Urothelium cell line (cell line): Measurements from ENCODE around the gene TECPR2.

ENCODE experiments used
- DNase-seq: peaks from one replicate; pipeline ENCODE4 v3.0.0; 2011; ENCODE audit warnings: low spot score, mixed read lengths
- FAIRE-seq: peaks from 2 replicates; lab custom pipeline; 2011; peaks lifted over from hg19 to GRCh38; lab: Jason Lieb, UNC

TECPR2 gene

DNA sequence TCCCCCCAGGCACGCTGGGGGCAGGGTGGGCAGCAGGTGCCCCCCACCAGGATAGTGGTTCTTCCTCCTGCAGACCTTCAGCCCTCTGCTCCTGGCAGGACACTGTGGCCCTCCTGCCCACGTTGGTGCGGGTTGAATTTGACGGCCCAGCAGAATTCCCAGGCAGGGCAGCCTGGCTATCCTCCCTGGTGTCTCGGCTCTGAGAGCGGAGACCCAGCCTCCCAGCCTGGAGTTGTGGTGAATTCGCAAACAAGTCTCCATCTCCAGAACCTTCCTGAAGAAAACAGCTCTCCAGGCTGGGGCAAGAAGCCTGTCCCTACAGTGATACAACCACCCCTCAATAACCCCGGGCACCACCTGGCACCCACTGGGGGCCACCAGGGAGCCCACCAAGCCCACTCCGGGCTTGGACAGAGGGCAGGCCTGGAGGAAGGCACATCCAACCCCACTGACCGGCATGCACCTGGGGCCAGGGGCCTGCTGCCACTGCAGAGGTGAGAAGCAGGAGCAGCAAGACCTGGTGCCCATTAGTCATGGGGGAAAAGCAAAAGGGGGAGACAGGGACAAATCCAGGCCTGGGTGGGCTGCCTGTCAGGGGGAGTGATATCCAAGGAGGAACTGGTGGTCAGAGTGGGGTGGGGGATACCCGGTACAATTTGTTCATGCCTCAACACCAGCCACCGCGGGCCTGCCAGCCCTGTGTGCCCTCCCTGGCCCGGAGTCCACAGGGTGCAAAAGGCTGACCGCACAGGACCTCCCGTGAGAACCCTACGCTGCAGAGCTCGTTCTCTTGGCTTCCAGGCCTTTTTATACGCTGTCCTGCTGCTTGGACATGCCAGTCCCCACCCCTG is 143.3 kb downstream of the TECPR2 start:
- FAIRE-seq, result no peak
- DNase-seq, result no peak

DNA sequence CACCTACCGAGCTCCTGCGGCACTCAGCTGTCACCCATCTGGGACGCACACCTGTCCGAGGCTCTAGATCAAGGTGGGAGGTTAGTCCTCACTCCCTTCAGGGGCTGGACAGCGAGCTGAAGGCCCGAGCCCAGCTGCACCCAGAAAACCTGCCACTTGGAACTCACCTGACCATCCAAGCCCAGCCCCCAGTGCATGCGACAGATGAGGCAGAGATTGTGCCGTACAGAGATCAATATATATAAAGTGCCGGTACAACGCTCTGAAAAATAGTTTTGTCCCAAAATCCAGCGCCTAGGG is 143.8 kb downstream of the TECPR2 start:
- FAIRE-seq, result no peak
- DNase-seq, result no peak

DNA sequence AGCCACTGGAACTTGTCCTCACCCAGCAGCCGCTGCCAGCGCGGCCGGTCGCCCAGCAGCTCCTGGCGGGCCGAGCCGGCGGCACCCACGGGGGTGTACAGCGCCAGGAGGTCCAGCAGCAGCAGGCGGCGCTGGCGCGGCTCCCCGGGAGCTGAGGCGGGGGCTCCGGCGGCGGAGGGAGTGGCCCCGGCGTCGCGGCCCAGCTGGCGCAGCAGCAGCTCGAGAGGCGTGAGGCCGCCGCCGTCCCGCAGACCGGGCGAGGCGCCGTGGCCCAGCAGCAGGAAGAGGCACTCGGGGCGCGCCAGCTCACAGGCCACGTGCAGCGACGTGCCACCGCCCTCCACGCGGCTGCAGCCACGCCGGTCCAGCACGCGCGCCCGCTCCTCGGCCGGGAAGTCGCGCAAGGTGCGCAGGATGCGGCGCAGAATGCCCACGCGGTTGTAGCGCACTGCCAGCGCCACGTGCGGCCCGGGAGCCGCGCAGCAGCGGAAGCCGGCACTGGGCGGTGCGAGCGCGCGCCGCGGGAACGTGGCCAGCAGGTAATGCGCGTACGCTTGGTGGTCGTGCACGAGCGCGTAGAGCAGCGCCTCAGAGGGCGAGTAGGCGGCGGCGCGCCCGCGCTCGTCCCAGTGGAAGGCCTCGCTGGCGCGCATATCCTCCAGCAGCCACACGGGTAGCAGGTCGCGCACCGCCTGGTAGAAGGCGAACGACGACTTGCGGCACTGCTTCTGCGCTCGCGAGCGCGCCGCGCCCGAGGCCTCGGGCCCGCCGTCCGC is 144.5 kb downstream of the TECPR2 start:
- FAIRE-seq (no peak), DNase-seq (no peak)

DNA sequence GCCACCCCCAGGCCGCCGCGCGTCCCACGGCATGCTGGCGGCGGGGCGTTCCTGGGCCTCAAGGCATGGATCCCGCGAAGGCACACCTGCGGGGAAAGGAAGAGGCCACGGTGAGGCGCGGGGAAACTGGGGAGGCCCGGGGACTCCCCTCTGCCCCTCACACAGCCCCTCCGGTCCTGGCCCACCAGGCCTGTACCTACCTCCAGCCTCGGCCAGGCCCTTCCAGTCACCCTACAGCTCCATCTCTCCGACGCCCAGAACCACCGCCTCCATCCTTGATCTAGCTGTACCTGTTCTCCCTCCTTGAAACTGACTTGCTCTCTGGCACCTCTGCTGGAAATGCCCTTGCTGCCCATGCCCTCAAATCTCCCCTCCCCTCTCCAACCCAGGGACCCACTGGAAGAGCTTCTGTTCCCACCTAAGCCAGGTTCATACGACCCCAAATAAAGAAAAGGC is 145.1 kb downstream of the TECPR2 start:
- DNase-seq (no peak), FAIRE-seq (no peak)

DNA sequence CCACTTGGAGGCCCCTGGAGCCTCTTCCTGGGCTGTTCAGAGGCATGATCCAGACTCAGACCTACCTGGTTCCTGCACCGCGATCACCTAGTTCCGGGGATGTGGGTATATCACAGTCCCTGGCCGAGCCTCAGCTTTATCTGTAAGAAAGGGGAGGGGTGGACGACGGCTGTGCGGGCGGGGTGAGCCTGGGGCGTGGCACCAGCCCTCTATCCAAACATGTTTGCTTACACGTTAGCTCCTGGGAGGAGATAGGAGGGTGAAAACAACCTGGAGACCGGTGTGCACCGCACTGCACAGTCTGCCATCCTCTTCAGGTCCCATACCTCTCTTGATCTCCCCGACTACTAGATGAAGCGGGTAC is 145.7 kb downstream of the TECPR2 start:
- no peak for FAIRE-seq

DNA sequence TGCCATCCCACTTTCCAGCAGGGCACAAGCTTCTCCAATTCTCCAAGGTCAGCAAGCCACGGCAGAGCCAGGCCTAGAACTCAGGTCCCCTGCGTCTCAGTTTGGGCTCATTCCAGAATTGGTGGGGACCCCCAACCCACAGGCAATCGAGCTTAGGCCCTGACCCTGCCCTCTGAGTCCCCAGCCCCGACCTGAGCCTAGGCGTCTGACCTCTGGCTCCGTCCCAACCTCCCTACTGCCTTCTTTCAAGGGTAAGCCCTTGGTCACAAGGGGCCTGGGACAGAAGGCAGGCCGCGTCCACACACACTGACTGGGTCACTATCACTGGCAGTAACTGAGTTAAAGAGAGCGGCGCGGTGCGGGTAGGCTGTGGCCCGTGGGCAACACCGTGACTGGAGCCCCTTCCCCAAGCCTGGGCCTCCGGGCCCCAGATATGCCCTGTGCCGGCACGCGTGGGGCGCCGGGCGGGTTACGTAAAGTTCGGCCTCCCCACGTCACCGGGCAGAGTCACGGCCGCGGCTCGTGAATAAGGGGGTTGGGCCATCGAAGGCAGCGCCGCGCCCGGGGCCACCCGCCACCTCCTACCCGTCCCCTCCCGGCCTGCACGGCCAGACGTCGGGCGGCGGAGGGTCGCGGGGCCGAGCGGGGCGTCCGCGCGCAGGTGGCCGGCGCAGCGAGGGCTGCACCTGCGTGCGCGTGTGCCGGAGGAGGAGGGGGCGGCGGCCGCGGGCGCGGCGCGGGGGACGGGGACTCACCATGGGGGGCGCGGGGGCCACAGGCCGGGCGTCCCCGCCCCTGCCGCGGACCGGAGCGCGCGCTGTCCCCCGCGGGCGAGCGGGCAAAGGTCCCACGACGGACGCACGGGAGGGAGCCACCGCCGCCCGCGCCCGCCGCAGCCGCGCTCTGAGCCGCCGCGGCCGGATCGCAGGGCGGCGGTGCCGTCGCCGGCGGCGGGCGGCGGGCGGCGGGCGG is 146.3 kb downstream of the TECPR2 start:
- DNase-seq (peak; percentile 16), FAIRE-seq (no peak)

More for the DNA sequence above, 145.7 kb downstream of the TECPR2 start:
- peak; percentile 21 for DNase-seq

DNA sequence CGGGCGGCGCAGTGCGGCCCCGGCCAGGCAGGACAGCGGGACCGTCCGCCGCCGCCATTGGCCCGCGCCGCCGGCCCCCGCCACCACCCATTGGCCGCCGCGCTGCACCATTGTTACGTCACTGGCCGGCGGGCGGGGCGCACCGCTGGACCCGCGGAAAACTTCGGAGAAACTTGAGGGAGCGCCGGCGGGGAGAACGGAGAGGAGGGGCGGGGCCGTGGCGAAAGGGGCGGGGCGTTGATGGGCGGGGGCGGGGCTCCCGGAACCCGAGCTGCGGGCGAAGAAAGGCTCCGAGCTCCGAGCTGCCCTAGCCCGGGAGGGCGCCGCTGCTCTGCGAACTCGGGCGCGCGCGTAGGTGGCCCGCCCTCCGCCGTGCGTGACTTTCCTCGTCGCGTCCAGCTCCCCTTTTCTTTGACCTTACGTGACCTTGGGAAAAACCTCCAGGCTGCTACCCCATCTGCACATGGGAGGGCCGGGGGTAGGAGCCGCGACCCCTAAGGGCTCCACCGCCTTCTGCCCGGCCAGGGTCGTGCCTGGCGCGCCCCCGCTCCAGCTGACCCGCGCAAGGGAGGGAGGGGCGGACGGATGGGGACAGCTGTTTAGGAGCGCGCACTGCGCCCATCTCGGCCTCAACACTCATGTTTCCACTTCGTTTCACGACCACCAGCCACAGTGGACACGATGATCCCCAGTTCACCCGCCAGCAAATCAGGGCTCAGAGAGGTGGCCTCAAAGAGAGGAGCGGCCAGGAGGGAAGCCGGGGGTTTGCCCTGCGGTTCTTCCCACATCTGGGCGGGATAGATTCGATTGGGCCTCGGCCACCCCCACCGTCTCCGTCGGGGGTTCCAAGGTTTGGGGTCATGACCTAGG is 147.2 kb downstream of the TECPR2 start, which contains the start of gene ANKRD9:
ANKRD9 (minus strand) TSS at position 31 of the 870 bp plus-strand sequence. CDS start 1,887 bp downstream, outside the sequence.
- FAIRE-seq, result no peak
- DNase-seq, result peak; percentile 95

DNA sequence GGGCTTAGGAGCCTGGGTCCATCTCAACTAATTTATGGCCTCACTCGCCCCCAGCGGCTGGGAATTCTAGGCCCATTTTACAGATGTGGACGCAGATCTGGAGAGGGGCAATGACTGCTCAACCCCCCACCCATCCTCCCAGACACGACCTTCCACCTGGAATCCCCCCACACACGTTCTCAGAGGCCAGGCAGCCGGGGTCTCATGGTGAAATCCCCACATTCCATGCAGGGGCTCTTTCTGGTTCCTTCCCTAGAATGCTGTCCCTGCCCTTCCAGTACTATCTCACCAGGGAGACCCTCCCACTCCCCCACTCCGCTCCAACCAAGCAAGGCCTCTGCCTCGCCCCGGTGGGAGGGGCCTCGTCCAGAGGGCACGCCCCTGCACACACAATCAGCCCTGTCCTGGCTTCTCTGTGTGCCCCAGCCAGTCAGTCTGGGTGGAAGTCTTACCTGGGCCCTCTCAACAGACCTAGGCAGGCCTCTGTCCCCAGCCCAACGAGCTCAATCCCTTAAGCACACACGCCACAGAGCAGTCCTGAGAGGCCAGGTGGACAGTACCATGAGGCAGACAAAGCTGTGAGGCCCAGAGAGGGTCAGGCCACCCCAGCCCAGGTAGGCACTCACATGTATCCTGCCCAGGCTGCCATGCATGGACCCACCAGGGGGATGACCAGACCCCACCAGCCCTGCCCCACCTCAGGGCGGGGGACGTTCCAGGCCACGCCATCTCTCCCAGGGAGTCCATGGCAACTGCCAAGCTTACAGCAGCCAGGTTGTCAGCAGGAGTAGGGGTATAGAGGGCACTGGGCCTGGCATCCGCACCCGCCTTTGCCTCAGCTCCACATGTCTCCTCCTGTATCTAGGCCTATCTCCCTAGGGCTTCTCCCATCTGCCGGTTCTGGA is 148.1 kb downstream of the TECPR2 start:
- FAIRE-seq (no peak), DNase-seq (no peak)

DNA sequence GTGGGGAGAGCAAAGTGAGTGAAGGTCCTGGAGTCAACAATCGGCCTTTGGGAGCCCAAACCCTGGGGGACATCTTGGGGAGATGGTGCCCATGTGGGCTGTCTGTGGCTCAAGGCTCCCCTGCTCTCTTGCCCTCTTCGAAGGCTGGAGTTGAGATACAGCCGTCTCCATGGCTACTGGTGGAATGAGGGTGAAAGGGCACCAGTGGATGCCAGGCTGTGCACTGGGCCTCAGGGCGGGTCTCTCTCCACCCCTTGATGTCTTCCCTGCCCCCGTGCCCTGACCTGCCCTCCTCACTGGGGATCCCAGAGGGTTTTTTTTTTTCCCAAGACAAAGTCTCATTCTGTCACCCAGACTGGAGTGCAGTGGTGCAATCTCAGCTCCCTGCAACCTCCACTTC is 148.8 kb downstream of the TECPR2 start:
- DNase-seq (no peak), FAIRE-seq (no peak)

DNA sequence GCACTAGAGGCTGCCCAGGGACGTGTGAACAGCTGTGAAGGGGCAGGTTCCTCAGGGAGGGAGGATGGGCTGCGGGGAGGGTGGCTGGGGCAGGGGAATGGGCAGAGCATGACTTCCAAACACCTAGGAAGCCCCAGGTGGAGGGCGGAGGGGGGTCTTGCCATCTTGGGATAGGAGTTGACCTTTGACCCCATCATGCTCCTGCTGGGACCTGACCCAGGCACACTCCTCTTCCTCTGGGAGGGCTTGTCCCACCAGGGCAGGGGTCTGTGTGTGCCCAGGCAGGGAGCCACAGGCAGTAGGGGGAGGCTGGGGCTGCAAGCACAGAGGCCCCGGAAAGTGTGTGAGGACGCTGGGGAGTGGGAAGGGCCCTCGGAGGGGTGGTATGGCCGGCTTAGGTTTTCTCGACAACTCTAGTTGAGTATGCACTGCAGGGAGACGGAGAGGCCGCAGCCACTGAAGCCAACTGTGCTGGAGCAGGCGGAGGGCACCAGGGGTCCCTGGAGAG is 150.1 kb downstream of the TECPR2 start:
- no peak for FAIRE-seq
- DNase-seq, result no peak

DNA sequence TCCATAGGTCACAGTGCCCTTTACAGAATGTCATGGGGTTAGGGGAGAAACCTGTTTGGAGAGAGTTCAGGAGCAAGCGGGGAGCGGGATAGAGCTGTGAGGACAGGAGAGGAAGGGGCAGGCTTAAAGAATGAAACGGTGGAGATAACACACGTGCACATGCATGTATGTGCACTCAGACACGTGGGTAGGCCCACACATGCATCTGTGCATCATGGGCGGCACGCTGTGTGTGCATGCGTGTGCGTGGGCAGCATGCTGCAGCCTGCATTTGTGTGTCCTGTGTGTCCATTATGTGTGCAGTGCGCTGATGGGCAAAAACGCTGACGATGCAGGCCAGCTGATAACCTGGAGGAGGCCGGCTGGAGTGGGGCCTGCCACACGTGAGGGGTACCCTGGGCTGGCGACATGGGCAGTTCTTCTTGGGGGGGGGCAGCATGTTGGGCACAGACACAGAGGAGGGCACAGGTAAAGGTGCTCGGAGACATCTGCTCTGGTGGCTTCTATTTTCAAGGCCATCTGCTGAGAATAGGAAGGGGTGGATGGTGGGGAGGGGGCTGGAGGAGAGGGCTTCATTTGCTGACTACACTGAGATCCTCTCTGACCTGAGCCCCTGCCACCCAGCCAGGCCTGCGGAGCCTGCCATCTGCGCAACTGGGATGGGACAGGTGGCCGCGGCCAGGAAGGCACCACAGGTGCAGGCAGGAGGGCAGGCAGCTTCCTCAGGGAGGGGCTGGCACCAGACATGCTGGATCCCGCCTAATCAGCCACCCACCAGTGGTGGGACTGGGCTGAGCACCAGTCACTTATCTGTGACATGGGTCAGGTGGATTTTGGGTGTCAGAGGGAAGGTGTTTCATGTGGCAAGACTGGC is 151.4 kb downstream of the TECPR2 start:
- DNase-seq (no peak), FAIRE-seq (no peak)

DNA sequence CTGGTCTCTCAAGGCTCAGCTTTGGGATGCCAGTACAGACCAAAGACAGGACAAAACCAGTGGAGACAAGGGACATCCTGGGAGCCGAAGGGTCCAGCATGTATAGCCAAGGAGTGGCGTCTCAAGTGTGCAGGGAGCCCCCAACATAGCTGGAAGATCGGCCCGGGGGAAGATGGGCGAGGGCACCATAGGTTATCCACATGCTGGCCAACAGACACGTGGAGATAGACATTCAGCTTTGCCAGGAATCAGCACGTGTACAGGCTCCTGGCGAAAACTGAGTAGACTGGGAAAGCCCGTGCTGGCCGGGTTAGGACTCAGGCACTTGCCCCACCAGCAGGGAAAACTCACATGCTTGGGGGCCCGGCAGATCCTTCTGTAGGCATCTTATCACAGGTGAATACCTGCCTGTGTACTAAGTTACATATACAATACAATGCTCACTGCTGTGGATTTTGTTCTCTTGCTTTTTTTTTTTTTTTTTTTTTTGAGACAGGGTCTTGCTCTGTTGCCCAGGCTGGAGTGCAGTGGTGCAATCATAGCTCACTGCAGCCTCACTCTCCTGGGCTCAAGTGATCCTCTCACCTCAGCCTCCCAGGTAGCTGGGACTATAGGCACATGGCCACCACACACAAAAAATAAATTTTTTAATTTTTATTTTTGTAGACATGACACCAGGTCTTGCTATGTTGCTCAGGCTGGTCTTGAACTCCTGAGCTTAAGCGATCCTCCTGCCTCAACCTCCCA is 152.4 kb downstream of the TECPR2 start:
- FAIRE-seq, result no peak
- DNase-seq, result no peak

DNA sequence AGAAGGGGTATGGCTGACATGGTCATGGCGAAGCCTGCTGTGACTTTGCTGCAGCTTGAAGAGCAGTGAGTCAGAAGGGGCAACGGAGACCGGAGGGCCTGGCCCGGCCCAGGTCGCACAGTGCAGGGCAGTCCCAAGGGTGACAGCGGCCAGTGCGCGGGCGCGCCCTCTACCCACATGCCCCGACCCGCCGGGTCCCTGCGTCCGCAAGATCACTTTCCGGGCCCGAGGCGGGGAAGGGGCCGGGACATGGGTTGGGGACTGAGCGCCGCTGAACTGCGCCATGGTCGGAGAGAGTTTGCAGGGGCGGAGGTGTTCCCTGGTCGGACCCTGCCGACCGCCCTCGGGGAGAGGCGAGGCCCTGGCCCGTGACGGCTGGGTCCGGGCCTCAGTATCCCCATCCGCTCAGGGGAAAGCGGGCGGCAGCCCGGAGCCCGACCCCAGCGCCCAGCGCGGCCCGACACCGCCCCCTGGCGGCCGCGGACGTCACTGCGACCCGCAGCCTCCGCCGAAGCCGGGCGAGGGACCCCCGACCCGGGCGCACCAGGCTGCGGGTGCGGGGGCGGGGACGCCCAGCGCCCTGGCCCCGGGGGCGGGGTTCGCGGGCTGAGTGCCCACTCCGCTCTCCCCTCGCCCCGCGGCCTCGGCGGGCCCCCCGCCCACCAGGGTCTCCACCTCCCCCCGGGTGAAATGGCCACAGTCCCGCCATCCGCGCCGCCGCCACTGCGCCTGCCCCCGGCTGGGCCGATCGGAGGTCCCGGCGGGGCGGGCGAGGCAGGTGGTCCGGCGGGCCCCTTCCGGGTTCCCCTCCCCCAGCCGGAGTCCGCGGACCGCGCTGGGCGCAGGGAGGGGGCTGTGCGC is 154.0 kb downstream of the TECPR2 start:
- DNase-seq (peak; percentile 72), FAIRE-seq (no peak)

DNA sequence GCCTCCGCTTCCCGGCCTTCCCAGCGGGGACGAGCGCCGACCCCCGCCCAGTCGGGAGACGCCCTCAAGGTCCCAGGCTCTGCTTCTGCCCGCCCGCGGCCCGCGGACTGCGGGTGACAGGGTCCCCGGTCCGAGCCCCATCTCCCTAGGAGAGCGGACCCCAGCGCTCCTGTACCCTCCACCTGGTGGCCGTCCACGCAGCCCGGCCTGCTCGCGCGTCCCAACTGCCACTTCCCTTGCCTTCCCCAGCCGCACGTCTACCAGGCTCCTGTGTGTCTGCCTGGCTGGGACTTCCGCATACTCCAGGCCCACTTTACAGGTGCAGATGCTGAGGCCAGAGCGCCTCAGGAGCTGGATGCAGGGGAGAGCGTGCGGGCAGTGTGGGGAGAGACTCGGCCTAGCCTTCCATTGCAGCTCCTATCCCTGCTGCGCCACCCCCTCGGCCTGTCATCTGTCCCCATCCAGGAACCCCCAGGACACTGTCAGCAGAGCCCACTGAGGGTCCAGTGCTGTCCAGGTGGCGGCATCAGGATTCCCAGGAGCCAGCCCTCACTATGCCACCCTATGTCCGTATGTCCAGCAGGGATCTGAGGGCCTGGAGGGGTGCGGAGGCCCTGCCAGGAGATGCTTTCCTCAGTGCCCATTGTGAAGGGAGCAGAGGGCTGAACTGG is 154.8 kb downstream of the TECPR2 start:
- DNase-seq (no peak), FAIRE-seq (no peak)

DNA sequence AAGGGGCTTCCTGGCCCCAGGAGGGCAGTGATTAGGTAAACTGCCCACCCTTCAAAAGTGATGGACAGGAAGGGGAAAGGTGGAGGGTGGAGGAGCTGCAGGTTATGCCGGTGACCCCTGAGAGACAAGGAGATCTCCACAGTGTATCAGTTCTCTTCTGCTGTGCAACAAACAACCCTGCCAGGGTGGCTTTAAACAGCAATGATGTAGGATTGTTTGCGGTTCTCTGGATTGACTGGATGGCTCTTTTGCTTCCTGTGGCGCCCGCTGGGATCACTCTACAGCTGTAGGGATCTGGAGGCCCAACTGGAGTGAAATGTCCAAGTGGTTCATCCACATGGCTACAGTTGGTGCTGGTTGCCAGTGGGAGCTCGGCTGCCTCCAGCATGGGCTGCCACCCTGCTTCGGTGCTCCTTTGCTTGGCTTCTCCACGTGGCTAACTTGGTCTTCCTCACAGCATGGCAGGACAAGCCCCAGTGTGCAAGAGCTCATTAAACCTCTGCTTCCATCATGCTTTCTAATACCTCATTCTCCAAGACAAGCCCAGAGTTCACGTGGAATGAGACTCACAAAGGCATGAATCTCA is 155.4 kb downstream of the TECPR2 start:
- FAIRE-seq (no peak), DNase-seq (no peak)
